OCI-LY1 (cell line): ENCODE measurements around the gene CCDC28A.

Experiments
- H2AFZ ChIP-seq: fragments of 200-600 bp; sonication (generic), shearing (Covaris generic); 2 replicates; pipeline ENCODE4 v1.6.0; 2014; ENCODE audit warnings: antibody characterized with exemption, mild to moderate bottlenecking, low read length
- H3F3A ChIP-seq: fragments of 200-600 bp; sonication (generic), shearing (Covaris generic); 2 replicates; pipeline ENCODE4 v1.6.0; 2014; ENCODE audit warnings: mild to moderate bottlenecking, antibody characterized with exemption, low read length, moderate library complexity; ENCODE audit not compliant: insufficient read depth
- H3K27ac ChIP-seq: fragments of 200-600 bp; sonication (generic); 2 replicates; pipeline ENCODE4 v1.5.1; 2014; ENCODE audit warnings: low read length, mixed run types, mild to moderate bottlenecking, low read depth; ENCODE audit not compliant: poor library complexity, severe bottlenecking
- H3K27me3 ChIP-seq: fragments of 200-600 bp; sonication (generic); 2 replicates; pipeline ENCODE4 v1.6.0; 2014; ENCODE audit warnings: antibody characterized with exemption, mild to moderate bottlenecking, low read length, moderate library complexity; ENCODE audit not compliant: insufficient read depth
- H3K36me3 ChIP-seq: fragments of 200-600 bp; sonication (generic); 2 replicates; pipeline ENCODE4 v1.6.1; 2014; ENCODE audit warnings: mild to moderate bottlenecking, antibody characterized with exemption, low read length, moderate library complexity, mixed read lengths; ENCODE audit not compliant: insufficient read depth
- H3K4me1 ChIP-seq: fragments of 200-600 bp; sonication (generic); 2 replicates; pipeline ENCODE4 v1.5.1; 2014; ENCODE audit warnings: mild to moderate bottlenecking, low read length, moderate library complexity; ENCODE audit not compliant: insufficient read depth, severe bottlenecking
- H3K4me2 ChIP-seq: fragments of 200-600 bp; sonication (generic), shearing (Covaris generic); 2 replicates; pipeline ENCODE4 v1.6.1; 2014; ENCODE audit warnings: low read length
- H3K4me3 ChIP-seq: fragments of 200-600 bp; sonication (generic); 2 replicates; pipeline ENCODE4 v1.5.1; 2014; ENCODE audit warnings: low read length, low read depth, mild to moderate bottlenecking, mixed read lengths; ENCODE audit not compliant: poor library complexity, severe bottlenecking
- H3K79me2 ChIP-seq: fragments of 200-600 bp; shearing (Covaris generic); 2 replicates; pipeline ENCODE4 v1.6.1; 2016; ENCODE audit warnings: mixed run types, low read length, mixed read lengths; ENCODE audit not compliant: insufficient read depth
- H3K9ac ChIP-seq: fragments of 200-600 bp; sonication (generic), shearing (Covaris generic); 2 replicates; pipeline ENCODE4 v1.6.1; 2014; ENCODE audit warnings: mild to moderate bottlenecking, low read length, mixed read lengths
- H3K9me2 ChIP-seq: fragments of 200-600 bp; sonication (generic), shearing (Covaris generic); 2 replicates; pipeline ENCODE4 v1.6.1; 2014; ENCODE audit warnings: low read depth, mild to moderate bottlenecking, low read length, mixed read lengths
- H3K9me3 ChIP-seq: fragments of 200-600 bp; shearing (Covaris generic); 2 replicates; pipeline ENCODE4 v1.6.1; 2014; ENCODE audit warnings: low read length, mixed read lengths
- H4K20me1 ChIP-seq: fragments of 200-600 bp; sonication (generic), shearing (Covaris generic); 2 replicates; pipeline ENCODE4 v1.6.0; 2016; ENCODE audit warnings: mild to moderate bottlenecking, low read length; ENCODE audit not compliant: insufficient read depth
- CTCF ChIP-seq: fragments of 200-600 bp; sonication (generic), shearing (Covaris generic); IDR thresholded peaks from 2 replicates; pipeline ENCODE4 v1.5.1; 2017; ENCODE audit warnings: mild to moderate bottlenecking, antibody characterized with exemption, low read length, moderate library complexity, mixed read lengths
- EZH2 ChIP-seq: fragments of 200-600 bp; sonication (generic), shearing (Covaris generic); IDR thresholded peaks from 2 replicates; pipeline ENCODE4 v1.8.0; 2017; ENCODE audit warnings: borderline replicate concordance, mixed run types, mild to moderate bottlenecking, antibody characterized with exemption, low read length, moderate library complexity, mixed read lengths

Gene CCDC28A

GRCh38 chr6:138833816-138834539, 60.4 kb downstream of the CCDC28A start:
- Histone ChIP-seq H3K9ac (no peak overlapping the region), H3K4me1 (no peaks in the 10 kb centered on the region), H3K9me3 (no peaks in the 10 kb centered on the region), H3F3A (no peaks in the 10 kb centered on the region), H4K20me1 (no peaks in the 10 kb centered on the region), H3K36me3 (no peaks in the 10 kb centered on the region), H3K4me3 (no peak overlapping the region), H3K27ac (no peak overlapping the region), H3K79me2 (no peaks in the 10 kb centered on the region), H2AFZ (no peak overlapping the region), H3K9me2 (no peaks in the 10 kb centered on the region), H3K27me3 (no peaks in the 10 kb centered on the region), H3K4me2 (no peak overlapping the region)
- no peak for TF ChIP-seq EZH2
- TF ChIP-seq CTCF, result no peak

DNA sequence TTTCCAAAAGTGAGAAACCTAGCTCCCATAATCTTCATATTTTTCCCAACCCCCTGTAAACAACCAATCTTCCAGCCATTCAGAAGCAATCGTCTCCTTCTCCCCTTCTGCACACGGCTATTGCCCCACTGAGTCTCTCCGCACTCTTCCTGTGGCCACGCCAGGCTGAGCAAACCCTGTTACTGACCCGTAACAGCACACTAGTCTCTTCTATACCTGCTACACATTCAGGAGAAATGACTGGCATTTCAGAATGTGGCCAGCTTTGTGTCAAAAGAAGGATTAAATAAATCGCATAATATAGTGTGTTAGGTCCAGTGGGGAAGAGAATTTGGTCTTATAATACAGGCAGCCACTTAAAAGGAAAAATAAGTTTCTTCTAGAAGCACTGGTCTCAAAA, 63.7 kb downstream of the CCDC28A start:
- Histone ChIP-seq H3K4me3 (no peak overlapping the region), H3K9me3 (no peaks in the 10 kb centered on the region), H3K27ac (no peak overlapping the region), H3K4me1 (no peaks in the 10 kb centered on the region), H3K27me3 (no peaks in the 10 kb centered on the region), H4K20me1 (no peaks in the 10 kb centered on the region), H3K4me2 (no peak overlapping the region), H3K9ac (no peak overlapping the region), H3K36me3 (no peaks in the 10 kb centered on the region), H3K79me2 (no peaks in the 10 kb centered on the region), H3K9me2 (no peaks in the 10 kb centered on the region), H2AFZ (no peak overlapping the region), H3F3A (no peaks in the 10 kb centered on the region)
- TF ChIP-seq EZH2 (no peak), CTCF (no peak)
